ENCODE results near the gene ADM. TPM values are rescaled to one million over a fixed set of nuclear protein-coding genes. Genes with fewer than 3 reads are reported as not detected.

The ADM gene
- polyA plus RNA-seq, 2 of the 4 experiments (the other 2 are of a cell fraction), result 66.3 to 72.1 TPM

- TF ChIP-seq PBX3 (IDR thresholded peaks at IDR 0.05) (no peak), EP300 (IDR thresholded peaks at IDR 0.05) (no peak)
- ChIA-PET CTCF (interaction anchor here (4.7 kb wide), 1 partner anchor 18 kb away, joined by 34 read pairs; no protein-coding TSS in a partner anchor), POLR2A (no interaction called here)
- Histone ChIP-seq H3K4me1 (peaks cover 33% of the 10 kb centered on the region), H3K27ac (no peak overlapping the region), H3K9me3 (no peaks in the 10 kb centered on the region), H3K4me2 (no peak overlapping the region), H3K4me3 (no peak overlapping the region)
- FAIRE-seq, result no peak
- no peak for DNase-seq (ENCODE audit: low read depth in 1 of 2, low spot score in 1 of 2)
- ATAC-seq, result no peak
Measured at GRCh38 chr11:10349281-10349665, 44.4 kb downstream of the ADM start.

- TF ChIP-seq FOSL2 (IDR thresholded peaks at IDR 0.05) (no peak), FOSL2 (CRISPR knock-in tag; IDR thresholded peaks at IDR 0.05) (no peak), MAZ (IDR thresholded peaks at IDR 0.05; ENCODE audit: borderline replicate concordance, low read depth, low read length) (no peak), HOXA7 (CRISPR knock-in tag; IDR thresholded peaks at IDR 0.05) (no peak), ZNF302 (CRISPR knock-in tag; IDR thresholded peaks at IDR 0.05) (no peak), CBX2 (IDR thresholded peaks at IDR 0.05; ENCODE audit: borderline replicate concordance, low read depth) (no peak)
- Histone ChIP-seq H3K27ac (no peak overlapping the region), H3K9me3 (no peaks in the 10 kb centered on the region), H3K4me2 (no peak overlapping the region), H3K4me3 (no peak overlapping the region), H3K4me1 (peaks cover 33% of the 10 kb centered on the region)
- 83% methylated on average over 1 of the region's 1 CpG for WGBS (ENCODE audit: missing lambda C conversion rate)
- ChIA-PET CTCF (interaction anchor here (4.7 kb wide), 1 partner anchor 18 kb away, joined by 34 read pairs; no protein-coding TSS in a partner anchor), POLR2A (no interaction called here)
- DNase-seq (ENCODE audit: low read depth in 1 of 2, low spot score in 1 of 2) (no peak), ATAC-seq (no peak), FAIRE-seq (no peak)
Measured at GRCh38 chr11:10349806-10350205, 44.9 kb downstream of the ADM start.

GRCh38 chr11:10350334-10350733 is 45.5 kb downstream of the ADM start:
- peak overlapping the region; percentile 19 to 49; a peak in 2 of 6 replicates for H3K27ac ChIP-seq
- no peak for FAIRE-seq
- DNase-seq (ENCODE audit: low read depth in 1 of 2, low spot score in 1 of 2), result peak in 1 of 2 experiments; percentile 40
- peak in 1 of 2 experiments; percentile 62; a peak in 2 of 6 replicates for ATAC-seq
- CTCF ChIA-PET, result interaction anchor here (4.7 kb wide), 1 partner anchor 17 kb away, joined by 34 read pairs; no protein-coding TSS in a partner anchor
- no peaks in the 10 kb centered on the region for H3K9me3 ChIP-seq
- H3K4me3 ChIP-seq, result no peak overlapping the region
- H3K4me1 ChIP-seq, result peaks cover 33% of the 10 kb centered on the region
- POLR2A ChIA-PET, result no interaction called here
- H3K4me2 ChIP-seq, result peak overlapping the region; percentile 69
- TF ChIP-seq RNF2 (IDR thresholded peaks at IDR 0.05; ENCODE audit: borderline replicate concordance, low read depth) (no peak), HDAC2 (IDR thresholded peaks at IDR 0.05) (no peak), E2F6 (IDR thresholded peaks at IDR 0.05; ENCODE audit: borderline replicate concordance, low read depth) (no peak), HES2 (IDR thresholded peaks at IDR 0.05) (no peak), RFX5 (IDR thresholded peaks at IDR 0.05) (no peak), JUN (IDR thresholded peaks at IDR 0.05) (no peak), MYC (IDR thresholded peaks at IDR 0.05; ENCODE audit: borderline replicate concordance, low read length) (no peak), ELK1 (IDR thresholded peaks at IDR 0.05; ENCODE audit: low read depth, low read length) (no peak), CHD2 (IDR thresholded peaks at IDR 0.05; ENCODE audit: low read length, partially characterized antibody) (no peak), HOXA7 (CRISPR knock-in tag; IDR thresholded peaks at IDR 0.05) (no peak), MAFK (IDR thresholded peaks at IDR 0.05; ENCODE audit: partially characterized antibody) (no peak), ZNF302 (CRISPR knock-in tag; IDR thresholded peaks at IDR 0.05) (no peak), CBX2 (IDR thresholded peaks at IDR 0.05; ENCODE audit: borderline replicate concordance, low read depth) (no peak), ZFP36 (IDR thresholded peaks at IDR 0.05; ENCODE audit: borderline replicate concordance, partially characterized antibody) (no peak), GATA3 (IDR thresholded peaks at IDR 0.05; ENCODE audit: borderline replicate concordance) (no peak), PHF8 (IDR thresholded peaks at IDR 0.05; ENCODE audit: borderline replicate concordance, low read depth) (no peak)

Measured in A549 (cell line).